SK-N-SH (cell line): ENCODE results near the gene FADS2. TPM values are rescaled to one million over a fixed set of nuclear protein-coding genes. Genes with fewer than 3 reads are reported as not detected.

Experiments
- CTCF ChIA-PET: fragments of 300-600, 350-600 bp; formaldehyde crosslinking; extraction: SDS; loops from one replicate; lab custom pipeline; 2021; lab: Yijun Ruan, JAX
- POLR2A ChIA-PET: fragments of 350-600 bp; sonication (Branson Sonifier 250); formaldehyde crosslinking; extraction: SDS; loops from one replicate; lab custom pipeline; 2020; ENCODE audit warnings: antibody characterized with exemption, inconsistent platforms; lab: Yijun Ruan, JAX
- DNase-seq: peaks from one replicate; pipeline ENCODE4 v3.0.0; 2012
- H2AFZ ChIP-seq: fragments of 200-600 bp; sonication (generic); 2 replicates; pipeline ENCODE4 v1.8.1; 2016; ENCODE audit warnings: antibody characterized with exemption, mild to moderate bottlenecking, low read depth
- H3F3A ChIP-seq: fragments of 200-600 bp; sonication (generic); replicated peaks from 2 replicates; pipeline ENCODE3; 2016; ENCODE audit warnings: antibody characterized with exemption, mild to moderate bottlenecking; ENCODE audit not compliant: insufficient read depth
- H3K27ac ChIP-seq, 2 experiments: fragments of 200-500 bp in 1 of 2; fragments of 200-600 bp in 1 of 2; sonication (Bioruptor generic) in 1 of 2; sonication (generic), shearing (Covaris generic) in 1 of 2; 2 replicates each; pipeline versions ENCODE4 v1.5.1 to v1.6.1; 2014 to 2016; ENCODE audit warnings: low read depth in 2 of 2, inconsistent platforms in 1 of 2, low read length in 1 of 2, mild to moderate bottlenecking in 1 of 2, mixed read lengths in 1 of 2
- H3K27me3 ChIP-seq: fragments of 200-600 bp; sonication (generic), shearing (Covaris generic); 2 replicates; pipeline ENCODE4 v1.6.1; 2016; ENCODE audit warnings: mixed run types; ENCODE audit not compliant: insufficient read depth
- H3K36me3 ChIP-seq, 2 experiments: fragments of 200-500 bp in 1 of 2; fragments of 200-600 bp in 1 of 2; sonication (Bioruptor generic) in 1 of 2; sonication (generic) in 1 of 2; replicated peaks in 1 of 2; 2 replicates each; pipeline versions ENCODE3 to v1.5.1; 2014 to 2016; ENCODE audit warnings: low read length in 1 of 2, mild to moderate bottlenecking in 1 of 2; ENCODE audit not compliant: insufficient read depth in 2 of 2, control insufficient read depth in 1 of 2
- H3K4me1 ChIP-seq, 2 experiments: fragments of 200-500 bp in 1 of 2; fragments of 200-600 bp in 1 of 2; sonication (Bioruptor generic) in 1 of 2; sonication (generic), shearing (Covaris generic) in 1 of 2; 2 replicates each; pipeline versions ENCODE4 v1.5.1 to v1.6.1; 2014 to 2016; ENCODE audit warnings: low read depth in 1 of 2, low read length in 1 of 2, mixed run types in 1 of 2; ENCODE audit not compliant: insufficient read depth in 2 of 2, control insufficient read depth in 1 of 2
- H3K4me2 ChIP-seq: fragments of 200-600 bp; sonication (generic), shearing (Covaris generic); 2 replicates; pipeline ENCODE4 v1.6.1; 2017; ENCODE audit warnings: mixed run types
- H3K4me3 ChIP-seq, 2 experiments: fragments of 200-500 bp in 1 of 2; fragments of 200-600 bp in 1 of 2; sonication (Bioruptor generic) in 1 of 2; sonication (generic), shearing (Covaris generic) in 1 of 2; 2 replicates each; pipeline versions ENCODE4 v1.5.1 to v1.8.1; 2014 to 2016; ENCODE audit warnings: low read depth in 2 of 2, inconsistent platforms in 1 of 2, low read length in 1 of 2, mild to moderate bottlenecking in 1 of 2, mixed read lengths in 1 of 2, moderate library complexity in 1 of 2
- H3K79me2 ChIP-seq: fragments of 200-600 bp; sonication (generic); 2 replicates; pipeline ENCODE4 v1.8.1; 2017; ENCODE audit warnings: mild to moderate bottlenecking; ENCODE audit not compliant: insufficient read depth
- H3K9ac ChIP-seq: fragments of 200-600 bp; sonication (generic); 2 replicates; pipeline ENCODE4 v1.6.1; 2017; ENCODE audit warnings: mixed run types
- H3K9me2 ChIP-seq: fragments of 200-600 bp; sonication (generic); 2 replicates; pipeline ENCODE4 v1.6.1; 2017; ENCODE audit warnings: mixed run types
- H3K9me3 ChIP-seq: fragments of 200-600 bp; sonication (generic); 2 replicates; pipeline ENCODE4 v1.6.1; 2017; ENCODE audit warnings: mixed run types, mild to moderate bottlenecking, moderate library complexity
- H4K20me1 ChIP-seq: fragments of 200-600 bp; sonication (generic); 2 replicates; pipeline ENCODE4 v1.6.1; 2017; ENCODE audit warnings: mild to moderate bottlenecking, mixed run types; ENCODE audit not compliant: insufficient read depth
- GABPA ChIP-seq: IDR thresholded peaks from 2 replicates; pipeline ENCODE4 v1.4.0; 2012; ENCODE audit warnings: low read depth, mild to moderate bottlenecking
- MXI1 ChIP-seq: IDR thresholded peaks from 2 replicates; pipeline ENCODE4 v1.6.1; 2012; ENCODE audit warnings: mild to moderate bottlenecking, low read depth, low read length, improper control_type of control experiment
- NFIC ChIP-seq: IDR thresholded peaks from 2 replicates; pipeline ENCODE4 v1.4.0; 2012; ENCODE audit warnings: borderline replicate concordance
- NRF1 ChIP-seq: IDR thresholded peaks from 2 replicates; pipeline ENCODE4 v1.6.1; 2012; ENCODE audit warnings: low read depth, mild to moderate bottlenecking, low read length
- SIN3A ChIP-seq: IDR thresholded peaks from 2 replicates; pipeline ENCODE4 v1.6.1; 2012; ENCODE audit warnings: low read depth, mild to moderate bottlenecking, low read length, moderate library complexity, borderline replicate concordance
- SMC3 ChIP-seq: IDR thresholded peaks from 2 replicates; pipeline ENCODE4 v1.6.1; 2012; ENCODE audit warnings: low read depth, low read length, improper control_type of control experiment
- TCF12 ChIP-seq: IDR thresholded peaks from 2 replicates; pipeline ENCODE4 v1.4.0; 2012
- TEAD4 ChIP-seq: IDR thresholded peaks from 2 replicates; pipeline ENCODE4 v1.4.0; 2012; ENCODE audit warnings: mild to moderate bottlenecking, borderline replicate concordance; ENCODE audit not compliant: insufficient read depth
- YY1 ChIP-seq: IDR thresholded peaks from 2 replicates; pipeline ENCODE4 v1.4.0; 2012; ENCODE audit warnings: low read depth, mild to moderate bottlenecking
- WGBS: methylation state at CpG from one replicate; pipeline ENCODE4 v1.1.6; 2017; ENCODE audit warnings: low lambda C conversion rate; 5-methylcytosine and 5-hydroxymethylcytosine counted together
- polyA plus RNA-seq, 3 experiments: library from polyadenylated mRNA; depleted of rRNA; stranded (reverse); fragments of >200 nt; gene quantifications; 2 replicates each; pipeline ENCODE4 v1.2.3, GENCODE V29; 2012
- TF ChIP-seq, protein P1 (sequence below): IDR thresholded peaks from 2 replicates; pipeline ENCODE4 v1.6.1; 2012; ENCODE audit warnings: mild to moderate bottlenecking, low read depth, low read length, moderate library complexity

The FADS2 gene
- polyA plus RNA-seq, 1 of the 3 experiments (the other 2 are of a cell fraction) = 67.8 TPM

DNA sequence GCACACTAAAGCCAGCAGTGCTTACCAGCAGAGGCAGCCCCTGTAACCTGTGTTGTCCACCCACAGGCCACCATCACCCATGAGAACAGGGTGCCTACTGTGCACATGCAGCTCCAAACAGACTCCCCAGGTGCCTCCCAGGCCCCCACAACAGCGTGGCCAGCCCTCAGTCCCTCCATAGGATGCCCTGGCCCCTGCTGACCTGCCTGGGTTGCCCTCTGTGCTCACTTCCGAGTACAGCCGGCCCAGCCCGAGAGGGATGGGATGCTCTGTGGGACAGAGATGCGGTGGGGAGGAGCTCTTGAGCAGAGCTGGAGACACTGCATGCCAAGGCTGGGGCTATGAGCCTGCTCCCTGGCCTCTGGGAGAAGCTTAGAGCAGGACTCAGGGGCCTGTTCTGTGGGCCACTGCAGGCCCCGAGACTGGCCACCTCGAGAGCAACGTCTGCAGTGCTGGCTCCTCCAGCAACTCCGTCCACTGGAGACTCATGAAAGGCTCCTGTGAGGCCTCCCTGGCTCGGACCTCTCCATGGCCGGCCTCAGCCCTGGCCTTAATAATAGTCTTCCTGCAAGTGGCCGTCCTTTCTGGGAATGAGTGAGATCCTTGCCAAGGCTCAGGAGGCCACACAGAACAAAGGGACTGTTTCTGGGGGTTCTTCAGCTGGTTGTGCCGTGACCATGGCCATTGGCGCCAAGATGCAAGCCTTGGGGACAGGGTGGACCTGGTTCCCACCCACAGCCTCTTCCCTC is 27.0 kb downstream of the FADS2 start:
- no peak overlapping the region; a peak in 1 of 4 replicates for H3K27ac ChIP-seq
- CTCF ChIA-PET = interaction anchor here (1.0 to 1.9 kb wide), 6 partner anchors 9 to 253 kb away, joined by 3 to 6 read pairs (median 4); no protein-coding TSS in a partner anchor
- no peak overlapping the region for H3K9ac ChIP-seq
- H3K9me3 ChIP-seq = no peaks in the 10 kb centered on the region
- no peaks in the 10 kb centered on the region for H3K27me3 ChIP-seq
- no peaks in the 10 kb centered on the region for H3K79me2 ChIP-seq
- H3K4me3 ChIP-seq = no peak overlapping the region
- peaks cover 12 to 52% of the 10 kb centered on the region in 2 experiments for H3K36me3 ChIP-seq
- POLR2A ChIA-PET = no interaction called here
- H3K9me2 ChIP-seq = no peaks in the 10 kb centered on the region
- 95% methylated on average over 8 of the region's 14 CpGs for WGBS
- H3K4me1 ChIP-seq = peaks cover 3 to 7% of the 10 kb centered on the region in 2 experiments; a peak in 2 of 4 replicates
- H4K20me1 ChIP-seq = no peaks in the 10 kb centered on the region
- no peak overlapping the region for H2AFZ ChIP-seq
- H3K4me2 ChIP-seq = no peak overlapping the region
- H3F3A ChIP-seq = no peaks in the 10 kb centered on the region
- TF ChIP-seq TCF12 (no peak), YY1 (no peak), SIN3A (no peak), NRF1 (no peak), NFIC (no peak), GABPA (no peak)
- TF ChIP-seq, protein P1, sequence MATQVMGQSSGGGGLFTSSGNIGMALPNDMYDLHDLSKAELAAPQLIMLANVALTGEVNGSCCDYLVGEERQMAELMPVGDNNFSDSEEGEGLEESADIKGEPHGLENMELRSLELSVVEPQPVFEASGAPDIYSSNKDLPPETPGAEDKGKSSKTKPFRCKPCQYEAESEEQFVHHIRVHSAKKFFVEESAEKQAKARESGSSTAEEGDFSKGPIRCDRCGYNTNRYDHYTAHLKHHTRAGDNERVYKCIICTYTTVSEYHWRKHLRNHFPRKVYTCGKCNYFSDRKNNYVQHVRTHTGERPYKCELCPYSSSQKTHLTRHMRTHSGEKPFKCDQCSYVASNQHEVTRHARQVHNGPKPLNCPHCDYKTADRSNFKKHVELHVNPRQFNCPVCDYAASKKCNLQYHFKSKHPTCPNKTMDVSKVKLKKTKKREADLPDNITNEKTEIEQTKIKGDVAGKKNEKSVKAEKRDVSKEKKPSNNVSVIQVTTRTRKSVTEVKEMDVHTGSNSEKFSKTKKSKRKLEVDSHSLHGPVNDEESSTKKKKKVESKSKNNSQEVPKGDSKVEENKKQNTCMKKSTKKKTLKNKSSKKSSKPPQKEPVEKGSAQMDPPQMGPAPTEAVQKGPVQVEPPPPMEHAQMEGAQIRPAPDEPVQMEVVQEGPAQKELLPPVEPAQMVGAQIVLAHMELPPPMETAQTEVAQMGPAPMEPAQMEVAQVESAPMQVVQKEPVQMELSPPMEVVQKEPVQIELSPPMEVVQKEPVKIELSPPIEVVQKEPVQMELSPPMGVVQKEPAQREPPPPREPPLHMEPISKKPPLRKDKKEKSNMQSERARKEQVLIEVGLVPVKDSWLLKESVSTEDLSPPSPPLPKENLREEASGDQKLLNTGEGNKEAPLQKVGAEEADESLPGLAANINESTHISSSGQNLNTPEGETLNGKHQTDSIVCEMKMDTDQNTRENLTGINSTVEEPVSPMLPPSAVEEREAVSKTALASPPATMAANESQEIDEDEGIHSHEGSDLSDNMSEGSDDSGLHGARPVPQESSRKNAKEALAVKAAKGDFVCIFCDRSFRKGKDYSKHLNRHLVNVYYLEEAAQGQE = no peak
- no peak for DNase-seq

- TF ChIP-seq MXI1 = no peak
- TF ChIP-seq, protein P1 = 0 out of 2 replicates have a peak, but pooled peaks have one; percentile 44
- TF ChIP-seq TEAD4 = no peak
- TF ChIP-seq SMC3 = no peak
- Histone ChIP-seq H3K27me3 (no peaks in the 10 kb centered on the region), H3F3A (no peaks in the 10 kb centered on the region), H3K36me3 (peaks cover 12 to 45% of the 10 kb centered on the region in 2 experiments), H3K4me2 (no peak overlapping the region), H3K9me3 (no peaks in the 10 kb centered on the region), H3K79me2 (no peaks in the 10 kb centered on the region), H3K9ac (no peak overlapping the region), H3K4me3 (no peak overlapping the region), H3K4me1 (peaks cover 3 to 7% of the 10 kb centered on the region in 2 experiments; a peak in 2 of 4 replicates), H3K27ac (no peak overlapping the region; a peak in 1 of 4 replicates), H2AFZ (no peak overlapping the region), H3K9me2 (no peaks in the 10 kb centered on the region), H4K20me1 (no peaks in the 10 kb centered on the region)
- WGBS = 88% methylated on average over 8 of the region's 12 CpGs
- ChIA-PET CTCF (interaction anchor here (1.8 to 2.4 kb wide), 2 partner anchors 14 to 43 kb away, joined by 5 to 10 read pairs; no protein-coding TSS in a partner anchor), POLR2A (no interaction called here)
- DNase-seq = no peak
These were observed 28.0 kb downstream of the FADS2 start for GRCh38 chr11:61855939-61856680.
